ENCODE data around the gene PARVG.

PARVG gene

DNA sequence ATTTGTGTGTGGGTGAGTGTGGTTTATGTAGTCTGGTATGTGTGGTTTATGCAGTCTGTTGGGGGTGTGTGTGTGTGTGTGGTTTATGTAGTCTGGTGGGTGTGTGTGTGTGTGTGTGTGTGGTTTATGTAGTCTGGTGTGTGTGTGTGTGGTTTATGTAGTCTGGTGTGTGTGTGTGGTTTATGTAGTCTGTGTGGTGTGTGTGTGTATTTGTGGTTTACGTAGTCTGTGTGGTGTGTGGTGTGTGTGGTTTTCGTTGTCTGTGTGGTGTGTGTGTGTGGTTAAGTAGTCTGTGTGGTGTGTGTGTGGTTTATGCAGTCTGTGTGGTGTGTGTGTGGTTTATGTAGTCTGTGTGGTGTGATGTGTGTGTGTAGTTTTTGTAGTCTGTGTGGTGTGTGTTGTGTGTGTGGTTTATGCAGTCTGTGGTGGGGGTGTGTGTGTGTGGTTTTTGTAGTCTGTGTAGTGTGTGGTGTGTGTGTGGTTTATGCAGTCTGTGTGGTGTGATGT, 26.2 kb upstream of the PARVG start:
- DNase-seq (ENCODE audit: insufficient read length, low spot score) (no peak), FAIRE-seq (peak; percentile 85)

DNA sequence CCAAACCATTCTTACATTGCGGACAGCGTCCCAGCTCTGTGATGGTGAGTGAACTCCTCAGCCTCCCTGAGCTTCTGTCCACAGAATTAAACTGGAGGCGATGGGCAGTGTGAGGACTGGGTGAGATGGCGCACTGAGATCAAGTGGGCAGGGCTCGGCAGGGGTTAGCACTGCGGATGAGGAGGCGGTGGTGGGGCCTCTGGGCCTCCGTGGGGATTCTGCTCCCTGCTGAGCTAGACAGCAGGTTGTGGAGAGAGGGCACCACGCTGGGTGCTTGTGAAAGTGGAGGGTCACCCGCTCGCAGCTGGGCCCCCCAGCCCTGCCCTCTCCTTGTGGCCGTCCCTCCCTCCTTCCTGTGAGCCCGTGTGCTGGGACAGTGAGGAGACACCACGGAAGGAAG, 25.6 kb upstream of the PARVG start:
- FAIRE-seq, result no peak
- no peak for DNase-seq (ENCODE audit: insufficient read length, low spot score)

DNA sequence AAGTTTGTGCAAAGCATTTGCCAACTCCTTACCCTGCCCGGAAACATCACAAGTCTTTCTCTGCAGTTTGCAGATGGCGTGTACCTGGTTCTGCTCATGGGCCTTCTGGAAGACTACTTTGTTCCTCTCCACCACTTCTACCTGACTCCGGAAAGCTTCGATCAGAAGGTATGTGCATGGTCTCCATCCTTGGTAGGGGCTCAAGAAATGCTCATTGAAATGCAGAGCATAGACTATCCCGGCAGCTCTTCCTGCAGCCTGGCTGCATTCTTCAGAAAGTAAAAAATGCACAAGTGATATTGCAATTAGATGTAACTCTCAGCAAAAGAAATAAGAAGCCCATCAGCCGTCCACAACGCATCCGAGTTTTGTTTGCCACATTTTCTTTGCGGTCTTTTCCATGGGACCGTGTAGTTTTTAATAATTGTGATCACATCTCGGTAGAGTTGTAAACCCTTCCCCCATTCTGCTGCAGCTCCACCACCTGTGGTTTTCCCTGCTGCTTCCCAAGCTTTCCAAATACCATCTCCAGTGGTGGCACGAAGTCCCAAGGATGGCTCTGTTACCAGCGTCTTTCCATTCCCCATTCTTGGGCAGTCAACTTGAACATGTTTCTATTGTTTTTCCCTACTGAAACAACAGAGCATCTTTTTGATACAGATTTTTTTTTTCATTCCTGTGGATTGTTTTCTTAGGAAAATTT, 22.7 kb upstream of the PARVG start:
- FAIRE-seq (no peak), DNase-seq (ENCODE audit: insufficient read length, low spot score) (no peak)

DNA sequence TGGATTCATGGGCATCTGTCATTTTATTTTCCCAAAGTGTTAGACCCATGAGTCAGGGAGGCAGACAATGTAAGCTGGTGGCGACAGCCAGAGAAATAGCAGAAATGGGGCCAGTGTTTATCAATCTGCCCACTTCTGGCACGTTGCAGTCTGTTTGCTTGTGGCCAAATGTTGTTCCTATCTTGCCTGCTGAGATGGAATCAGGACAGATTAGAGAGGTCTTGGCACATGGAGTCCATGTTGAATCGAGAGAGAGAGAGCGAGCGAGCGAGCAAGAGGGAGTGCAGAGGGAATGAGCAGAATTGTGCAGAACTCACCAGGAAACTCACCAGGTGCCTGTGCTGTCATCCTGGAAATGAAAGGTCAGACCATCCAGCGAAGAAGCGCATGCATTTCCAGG, 21.9 kb upstream of the PARVG start:
- FAIRE-seq (no peak), DNase-seq (ENCODE audit: insufficient read length, low spot score) (no peak)

DNA sequence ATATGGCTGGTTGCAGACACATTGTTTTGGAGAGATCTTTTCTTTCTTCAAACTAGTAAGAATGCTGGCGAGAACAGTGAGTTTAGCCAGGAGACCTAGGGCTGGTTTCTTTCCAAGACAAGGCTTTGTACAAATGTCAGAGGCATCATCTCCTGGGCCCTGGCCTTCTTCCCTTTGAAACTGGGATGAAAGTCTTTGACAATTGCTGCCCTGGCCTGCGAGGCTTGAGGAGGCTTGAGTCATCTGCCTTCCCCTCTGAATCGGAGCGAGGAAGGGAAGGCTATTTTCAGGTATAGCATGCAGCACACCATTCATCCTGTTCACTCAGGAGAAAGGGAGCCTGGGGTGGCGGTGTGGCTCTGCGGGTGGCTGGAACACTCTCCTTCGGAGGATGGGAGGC, 21.5 kb upstream of the PARVG start:
- FAIRE-seq (no peak), DNase-seq (ENCODE audit: insufficient read length, low spot score) (no peak)

DNA sequence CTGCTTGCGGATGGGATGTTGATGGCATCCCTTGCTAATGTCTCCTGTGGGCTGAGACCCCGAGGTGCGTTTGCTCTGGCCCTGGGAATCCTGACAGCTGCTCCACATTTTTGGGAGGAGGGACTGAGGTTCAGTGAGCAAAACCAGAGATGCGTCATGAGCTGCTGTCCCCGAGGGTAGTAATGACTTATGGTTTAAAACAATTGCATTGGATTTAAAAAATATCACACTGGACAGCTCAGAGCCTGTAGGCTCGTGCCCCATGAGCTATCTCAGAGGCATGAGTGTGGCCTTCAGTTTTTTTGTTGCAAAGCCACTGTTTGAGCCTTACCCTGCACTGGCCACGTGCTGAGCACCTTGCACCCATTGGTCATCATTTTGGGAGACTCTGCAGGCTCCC, 20.9 kb upstream of the PARVG start:
- FAIRE-seq (no peak), DNase-seq (ENCODE audit: insufficient read length, low spot score) (no peak)

DNA sequence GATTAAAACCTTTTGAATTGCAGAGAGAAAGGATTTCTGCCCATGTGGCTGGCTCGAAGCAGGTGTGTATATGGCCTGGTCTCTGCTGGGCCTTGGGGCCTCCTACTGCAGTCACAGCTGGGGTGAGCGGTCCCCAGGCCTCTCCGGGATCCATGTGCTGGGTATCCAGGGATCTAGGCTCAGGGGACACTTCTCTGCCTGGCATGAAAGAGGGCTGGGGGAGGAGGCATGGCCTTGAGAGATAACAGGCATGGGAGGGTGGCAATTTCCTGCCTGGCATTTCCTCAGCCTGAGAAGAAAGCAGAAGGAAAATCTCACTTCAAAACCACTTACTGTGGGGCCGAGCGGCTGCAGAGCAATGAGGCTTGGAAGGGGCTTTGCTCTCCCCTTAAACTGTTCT, 20.3 kb upstream of the PARVG start:
- DNase-seq (ENCODE audit: insufficient read length, low spot score) (no peak), FAIRE-seq (no peak)

DNA sequence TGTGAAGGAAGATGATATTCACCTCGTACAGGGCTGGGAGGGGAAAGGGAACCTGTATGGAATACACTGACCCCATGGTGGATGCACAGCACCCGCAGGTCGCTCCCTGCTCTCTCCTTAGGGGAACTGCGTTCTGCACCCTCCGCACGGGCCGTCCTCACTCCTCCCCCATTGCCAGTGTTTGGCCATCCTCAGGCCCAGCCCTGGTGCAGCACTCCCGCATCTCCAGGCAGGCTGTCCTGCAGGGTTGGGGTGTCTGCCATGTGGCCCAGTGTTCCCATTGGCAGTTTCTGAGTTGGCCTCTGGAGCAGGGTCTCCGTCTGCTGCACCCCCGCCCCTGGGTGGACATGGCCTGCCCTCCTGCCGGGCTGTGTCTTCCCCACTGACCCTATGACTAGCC, 19.1 kb upstream of the PARVG start:
- FAIRE-seq (no peak), DNase-seq (ENCODE audit: insufficient read length, low spot score) (no peak)

DNA sequence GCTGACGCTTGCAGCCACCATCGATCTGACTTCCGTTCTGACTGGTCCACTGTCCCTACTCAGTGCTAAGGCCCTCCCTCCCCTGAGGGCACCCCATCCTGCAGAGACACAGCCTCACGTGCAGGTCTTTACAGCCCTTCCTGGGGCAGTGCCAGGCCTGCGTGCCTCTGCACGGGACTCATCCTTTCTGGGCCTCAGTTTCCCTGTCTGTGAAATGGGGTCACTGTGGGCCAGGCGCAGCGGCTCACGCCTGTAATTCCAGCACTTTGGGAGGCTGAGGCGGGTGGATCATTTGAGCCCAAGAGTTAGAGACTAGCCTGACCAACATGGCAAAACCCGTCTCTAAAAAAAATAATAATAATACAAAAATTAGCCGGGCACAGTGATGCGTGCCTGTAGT, 17.8 kb upstream of the PARVG start:
- DNase-seq (ENCODE audit: insufficient read length, low spot score) (no peak), FAIRE-seq (no peak)

DNA sequence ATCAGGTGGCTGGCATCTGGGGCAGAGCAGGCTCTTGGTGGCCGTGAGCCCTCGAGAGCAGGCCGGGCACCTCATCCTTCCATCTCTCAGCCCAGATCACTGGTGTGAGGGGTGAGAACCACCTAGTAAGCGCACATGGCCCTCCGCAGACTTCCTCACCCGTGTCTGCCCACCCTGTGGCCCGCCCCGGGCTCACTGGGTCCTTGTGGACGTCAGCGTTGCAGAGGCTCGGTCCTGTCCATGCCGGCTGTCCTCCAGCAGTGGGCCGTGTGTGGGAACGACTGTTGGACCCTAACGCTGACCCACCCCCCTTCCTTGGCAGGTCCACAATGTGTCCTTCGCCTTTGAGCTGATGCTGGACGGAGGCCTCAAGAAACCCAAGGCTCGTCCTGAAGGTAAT, 17.2 kb upstream of the PARVG start:
- FAIRE-seq (no peak), DNase-seq (ENCODE audit: insufficient read length, low spot score) (no peak)

DNA sequence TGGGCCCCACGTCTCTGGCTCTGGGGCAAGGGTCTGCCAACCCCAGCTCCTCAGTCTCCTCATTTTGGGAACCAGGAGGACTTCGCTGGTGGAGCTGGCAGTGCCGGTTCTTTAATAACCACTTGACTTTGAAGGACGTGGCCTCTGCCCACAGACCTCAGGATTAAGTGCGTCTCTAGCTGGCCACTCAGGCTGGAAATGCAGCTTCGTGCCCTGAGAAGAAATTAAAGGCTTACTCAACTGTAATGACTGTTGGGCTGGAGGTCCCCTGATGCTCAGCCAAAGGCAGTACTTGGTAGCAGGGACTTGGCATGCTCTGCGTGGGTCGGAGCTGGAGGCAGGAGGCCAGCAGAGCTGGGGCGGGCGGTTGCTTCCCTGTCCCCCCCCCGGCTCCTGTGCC, 16.7 kb upstream of the PARVG start:
- FAIRE-seq (no peak), DNase-seq (ENCODE audit: insufficient read length, low spot score) (no peak)

DNA sequence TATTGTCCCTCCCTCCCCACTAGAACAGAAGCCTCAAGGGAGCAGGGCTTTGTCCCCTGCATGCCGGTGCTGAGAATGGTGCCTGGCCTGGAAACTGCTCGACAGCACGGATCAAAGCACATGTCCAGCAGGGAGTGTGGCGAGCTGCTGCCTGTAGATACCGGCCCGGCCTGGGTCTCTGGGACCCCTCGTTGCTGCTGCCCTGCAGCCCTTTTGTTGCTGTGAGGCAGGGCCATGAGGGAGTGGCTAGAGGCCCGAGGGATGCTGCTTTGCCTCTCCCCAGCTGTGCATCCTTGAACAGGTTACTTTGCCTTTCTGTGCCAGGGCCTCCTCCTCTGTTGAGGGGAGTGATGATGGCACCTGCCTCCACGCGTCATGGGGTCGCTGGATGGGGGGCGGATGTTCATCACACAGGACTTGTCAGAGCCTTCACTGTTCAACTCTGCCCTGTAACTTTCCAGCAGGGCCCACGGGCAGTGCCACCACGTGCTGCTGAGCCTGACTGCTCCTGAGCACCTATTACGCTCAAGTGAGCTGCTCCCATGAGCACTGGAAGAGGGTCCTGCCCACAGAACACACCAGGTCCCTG, 15.3 kb upstream of the PARVG start:
- no peak for DNase-seq (ENCODE audit: insufficient read length, low spot score)

DNA sequence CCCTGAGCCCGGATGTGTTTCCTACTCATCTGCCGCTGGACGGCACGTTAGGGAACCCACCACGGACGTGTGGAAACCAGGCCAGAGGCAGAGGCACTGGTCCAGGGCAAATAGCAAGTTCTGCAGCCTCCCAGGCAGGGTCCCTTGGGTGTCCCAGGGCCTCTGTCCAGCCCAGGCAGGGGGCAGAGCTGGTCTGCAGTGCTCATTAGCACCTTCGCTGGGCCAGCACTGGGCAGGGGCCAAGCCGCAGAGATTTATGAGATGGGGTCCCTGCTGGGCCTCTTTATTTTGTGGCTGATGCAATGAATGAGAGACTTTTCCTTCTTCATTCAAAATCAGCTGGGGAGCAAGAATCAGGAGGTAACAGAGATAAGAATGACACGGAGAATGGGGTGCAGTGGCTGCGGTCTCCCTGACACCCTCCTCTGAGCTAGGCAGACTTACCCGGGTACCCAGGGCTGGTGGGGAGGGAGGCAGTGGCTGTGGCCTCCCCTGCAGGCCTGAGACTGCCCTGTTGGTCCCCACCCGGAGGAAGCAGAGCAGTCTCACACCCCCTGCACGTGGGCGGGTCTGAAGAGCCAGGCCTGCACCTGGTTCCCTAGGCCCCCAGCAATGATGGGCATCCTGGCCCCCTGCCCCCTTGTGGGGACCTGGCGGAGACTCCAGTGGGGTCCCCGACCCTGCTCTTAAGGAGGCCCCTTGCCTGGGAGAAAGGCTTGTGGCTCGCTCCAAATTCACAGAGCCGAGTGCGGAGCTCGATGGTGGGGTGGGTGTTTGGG, 14.0 kb upstream of the PARVG start:
- FAIRE-seq, result no peak
- no peak for DNase-seq (ENCODE audit: insufficient read length, low spot score)

More for the DNA sequence above, 15.3 kb upstream of the PARVG start:
- no peak for FAIRE-seq

DNA sequence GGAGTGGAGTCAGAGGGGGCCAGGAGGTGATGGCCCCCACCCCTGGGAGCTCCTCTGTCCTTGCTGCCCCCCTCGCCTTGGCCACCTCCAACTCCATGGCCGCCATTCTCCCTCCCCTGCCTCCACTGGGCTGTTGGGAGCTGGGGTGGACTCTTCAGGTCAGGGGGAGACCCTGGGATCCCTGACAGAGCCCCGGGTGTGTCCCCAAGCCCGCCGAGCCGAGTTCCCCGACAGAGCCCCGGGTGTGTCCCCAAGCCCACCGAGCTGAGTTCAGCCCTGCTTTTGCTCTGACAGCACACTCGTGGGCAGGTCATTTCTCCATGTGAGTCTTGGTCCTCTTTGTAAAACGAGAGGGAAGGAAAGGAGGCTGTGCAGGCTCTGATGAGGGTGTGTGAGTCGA, 13.2 kb upstream of the PARVG start:
- DNase-seq (ENCODE audit: insufficient read length, low spot score) (no peak), FAIRE-seq (no peak)

DNA sequence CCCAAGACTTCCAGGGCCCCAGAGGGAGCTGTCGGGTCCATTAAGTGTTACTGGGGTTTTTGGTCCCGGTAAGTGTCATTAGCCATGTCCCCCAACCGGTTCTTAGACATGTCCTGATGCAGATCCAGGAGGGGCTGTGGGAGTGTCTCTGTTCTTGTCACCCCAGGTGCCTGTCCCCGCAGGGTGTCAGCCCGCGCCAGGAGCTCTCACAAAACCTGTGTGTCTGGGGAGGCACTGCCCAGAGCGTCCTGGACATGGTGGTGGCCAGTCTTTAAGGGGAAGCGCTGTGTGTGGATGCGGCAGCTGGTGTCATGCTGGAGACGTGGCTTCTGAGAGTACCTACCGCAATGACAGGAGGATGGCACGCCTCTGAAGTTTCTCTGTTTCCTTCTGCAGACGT, 12.5 kb upstream of the PARVG start:
- no peak for DNase-seq (ENCODE audit: insufficient read length, low spot score)
- FAIRE-seq, result no peak

DNA sequence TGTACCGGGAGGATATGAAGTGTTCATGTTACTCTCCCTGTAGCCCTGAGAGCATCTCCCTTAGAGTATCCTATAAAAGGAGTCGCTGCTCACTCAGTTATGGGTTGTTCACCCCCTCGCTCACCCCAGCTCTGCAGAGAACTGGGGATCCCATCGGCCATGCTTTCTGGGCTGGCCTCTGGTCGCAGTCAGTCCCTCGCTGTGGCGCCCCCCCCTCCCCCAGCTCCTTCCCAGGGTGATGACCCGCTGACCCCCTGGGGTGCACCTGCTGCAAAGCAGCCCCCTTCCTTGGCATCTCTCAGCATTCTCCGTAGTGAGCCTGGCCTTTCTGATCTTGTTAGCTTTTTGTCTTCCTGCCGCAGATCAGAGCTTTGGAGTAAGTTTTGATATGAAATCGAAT, 10.3 kb upstream of the PARVG start:
- no peak for FAIRE-seq
- no peak for DNase-seq (ENCODE audit: insufficient read length, low spot score)

DNA sequence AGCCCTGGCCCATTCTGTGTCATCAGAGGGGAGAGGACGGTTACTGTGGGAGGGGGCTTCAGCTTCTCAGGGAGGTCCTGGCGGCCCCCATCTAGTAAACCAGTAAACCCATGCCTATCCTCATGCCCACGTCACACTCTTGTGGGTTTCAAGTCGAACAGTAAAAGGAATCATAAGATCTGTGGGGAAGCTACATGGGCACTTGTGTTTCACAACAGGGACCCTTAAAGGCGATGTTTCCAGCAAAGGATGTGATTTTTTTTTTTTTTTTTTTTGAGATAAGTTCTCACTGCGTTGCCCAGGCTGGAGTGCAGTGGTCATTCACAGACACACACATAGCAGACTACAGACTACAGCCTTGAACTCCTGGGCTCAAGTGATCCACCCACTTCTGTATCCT, 9.2 kb upstream of the PARVG start:
- DNase-seq (ENCODE audit: insufficient read length, low spot score) (no peak), FAIRE-seq (no peak)

DNA sequence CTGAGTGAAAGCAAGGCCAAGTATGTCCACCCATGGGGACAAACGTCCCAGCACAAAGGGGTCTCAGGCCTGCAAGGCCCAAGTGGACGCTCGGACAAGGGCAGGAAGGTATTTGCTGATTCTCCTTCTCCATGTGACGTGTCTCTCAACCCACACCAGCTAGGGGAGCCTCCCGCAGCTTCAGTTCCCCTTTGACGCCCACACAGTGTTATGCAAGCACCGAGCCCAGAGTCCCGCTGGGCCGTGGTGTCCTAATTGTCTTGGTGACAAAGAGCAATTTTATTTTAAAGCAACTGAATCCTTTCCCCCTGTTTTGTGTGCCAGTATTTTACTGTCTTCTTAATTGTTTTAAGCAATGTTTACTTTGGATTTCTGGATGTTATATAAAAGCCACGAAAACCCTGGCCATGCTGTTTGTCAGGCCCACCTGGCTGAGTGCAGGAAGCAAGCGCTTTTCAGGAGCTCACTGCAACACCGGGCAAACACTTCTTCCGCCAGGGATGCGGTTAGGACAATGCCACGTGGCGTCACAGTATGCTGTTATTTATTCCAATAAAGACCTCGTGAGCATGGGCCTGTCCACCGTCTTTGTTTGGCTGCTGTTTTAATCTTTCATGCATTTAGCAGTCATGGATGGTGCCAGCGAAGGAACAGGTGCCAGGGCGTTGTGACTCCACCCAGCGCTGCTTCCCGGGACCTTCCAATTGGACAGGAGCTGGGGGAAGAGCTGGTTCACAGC, 8.2 kb upstream of the PARVG start:
- FAIRE-seq, result peak; percentile 88
- peak; percentile 56 for DNase-seq (ENCODE audit: insufficient read length, low spot score)

DNA sequence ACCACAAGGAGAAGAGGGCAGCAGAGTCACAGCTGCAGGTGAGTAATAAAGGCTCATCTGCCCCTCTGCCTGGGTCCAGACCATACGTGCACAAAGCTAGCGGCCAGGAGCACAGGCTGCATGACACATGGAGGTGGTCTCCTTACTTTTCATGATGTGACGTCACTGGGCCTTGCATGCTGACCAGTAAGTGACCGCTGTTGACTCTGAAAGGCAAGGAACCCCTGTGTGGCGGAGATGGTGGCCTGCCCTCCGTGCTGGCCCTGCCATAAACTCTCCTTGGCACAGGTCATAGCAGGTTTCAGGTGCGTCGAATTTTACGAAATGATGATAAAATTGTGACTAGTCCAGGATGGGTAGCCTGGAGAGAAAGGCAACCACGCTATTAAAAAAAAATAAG, 7.6 kb upstream of the PARVG start:
- no peak for DNase-seq (ENCODE audit: insufficient read length, low spot score)
- no peak for FAIRE-seq

DNA sequence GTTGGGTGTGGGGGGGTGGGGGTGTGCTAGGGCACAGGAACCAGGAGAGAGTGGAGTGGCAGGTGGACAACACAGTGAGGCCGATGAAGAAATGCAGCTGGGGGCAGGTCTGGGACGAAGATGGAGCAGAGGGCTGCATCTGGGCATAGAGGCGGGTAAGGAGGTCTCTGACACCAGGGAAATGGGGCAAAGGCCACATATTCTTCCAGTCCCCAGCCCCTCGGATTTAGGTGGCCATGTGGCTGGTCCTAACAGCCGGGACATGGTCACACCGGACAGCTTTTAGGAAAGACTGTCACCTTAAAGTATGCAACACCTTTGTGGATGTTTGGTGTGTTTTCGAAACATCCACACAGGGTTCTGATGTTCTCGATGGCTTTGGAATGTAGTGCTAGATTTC, 5.0 kb upstream of the PARVG start:
- no peak for DNase-seq (ENCODE audit: insufficient read length, low spot score)
- no peak for FAIRE-seq

Measured in GM19239 (cell line).